ENCODE measurements around the gene NFYB. TPM values are rescaled to one million over a fixed set of nuclear protein-coding genes. Genes with fewer than 3 reads are reported as not detected.

Gene NFYB
- total and polyA plus RNA-seq, 9 of the 15 experiments (the other 6 are each of a cell fraction or from before 2014, with no cell fraction given) = 14.5 to 51.5 (median 32.3) TPM

DNA sequence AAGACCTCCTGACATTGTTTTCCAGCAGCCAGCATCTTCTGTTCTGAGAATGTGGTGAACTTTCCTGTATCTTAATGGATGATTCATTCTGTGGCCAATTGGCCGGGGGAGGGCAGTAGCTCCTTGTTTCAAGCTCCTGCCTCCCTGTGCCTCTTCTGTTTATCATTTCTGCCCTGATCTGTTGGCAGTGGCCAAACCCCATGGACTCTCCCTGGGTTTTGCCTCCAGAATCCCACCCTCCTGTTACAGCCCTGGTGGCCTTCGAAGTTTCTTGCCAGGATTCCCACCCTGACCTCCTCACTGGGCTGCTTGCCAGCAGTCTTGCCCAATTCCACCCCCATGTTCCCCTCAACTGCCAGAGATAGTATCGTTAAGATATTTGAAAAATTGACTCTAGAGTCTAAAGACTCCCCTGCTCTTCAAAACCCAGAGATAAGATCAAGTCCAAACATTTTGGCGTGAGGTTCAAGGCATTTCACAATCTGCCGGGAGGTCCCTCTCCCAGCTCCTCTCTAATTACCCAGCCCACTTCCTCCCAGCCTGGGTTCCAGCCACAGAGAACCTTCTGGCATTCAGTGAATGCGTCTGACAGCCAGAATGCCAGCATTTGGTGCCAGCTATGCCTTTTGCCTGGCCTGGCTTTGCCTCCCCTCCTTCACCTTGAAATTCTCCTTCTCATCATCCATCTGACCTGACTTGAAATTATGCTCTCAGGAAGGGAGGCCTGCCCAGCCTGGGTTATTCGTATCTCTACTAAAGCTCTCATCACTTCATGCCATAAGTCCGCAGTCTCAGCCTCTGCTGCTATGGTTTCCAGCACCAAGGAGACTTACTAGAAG, 39.9 kb upstream of the NFYB start (continued):
- TF ChIP-seq ZNF77 (CRISPR knock-in tag; IDR thresholded peaks at IDR 0.05) (no peak), EP300 (IDR thresholded peaks at IDR 0.05; ENCODE audit: low read length) (no peak), SIRT6 (IDR thresholded peaks at IDR 0.05; ENCODE audit: low read depth, low read length) (no peak), NEUROD1 (IDR thresholded peaks at IDR 0.05; ENCODE audit: borderline replicate concordance, low read depth, low read length, partially characterized antibody) (no peak), CBFA2T2 (conservative IDR thresholded peaks at IDR 0.05) (no peak), ZKSCAN1 (IDR thresholded peaks at IDR 0.05; ENCODE audit: low read depth, low read length) (no peak), DPF2 (IDR thresholded peaks at IDR 0.05) (peak; percentile 64), HDAC2 (IDR thresholded peaks at IDR 0.05) (0 out of 2 replicates have a peak, but pooled peaks have one; percentile 33), ZNF217 (CRISPR knock-in tag; IDR thresholded peaks at IDR 0.05) (no peak), EHMT2 (IDR thresholded peaks at IDR 0.05) (0 out of 2 replicates have a peak, but pooled peaks have one; percentile 28), NFIC (IDR thresholded peaks at IDR 0.05) (peak; percentile 74), SMARCE1 (IDR thresholded peaks at IDR 0.05) (peak; percentile 76; the same call in 1 of the 2 replicates), BRD9 (IDR thresholded peaks at IDR 0.05; ENCODE audit: low read depth, partially characterized antibody) (no peak), SOX6 (IDR thresholded peaks at IDR 0.05) (peak; percentile 58; the same call in 1 of the 2 replicates), TGIF2 (CRISPR knock-in tag; IDR thresholded peaks at IDR 0.05) (no peak), TCF3 (CRISPR knock-in tag; IDR thresholded peaks at IDR 0.05) (no peak), ZFP1 (CRISPR knock-in tag; IDR thresholded peaks at IDR 0.05) (no peak), CSDE1 (IDR thresholded peaks at IDR 0.05) (no peak), MTA1 (IDR thresholded peaks at IDR 0.05; ENCODE audit: borderline replicate concordance) (peak; percentile 35; the same call in 1 of the 2 replicates), HLTF (IDR thresholded peaks at IDR 0.05) (no peak), CEBPB (tag; IDR thresholded peaks at IDR 0.05) (peak; percentile 87), ZNF589 (CRISPR knock-in tag; IDR thresholded peaks at IDR 0.05; ENCODE audit: low read depth) (no peak), MIER1 (IDR thresholded peaks at IDR 0.05; ENCODE audit: low read depth) (no peak), HDAC1 (IDR thresholded peaks at IDR 0.05) (no peak), YY1 (IDR thresholded peaks at IDR 0.05; ENCODE audit: borderline replicate concordance in 1 of 3, control insufficient read depth in 1 of 3, extremely low read depth in 1 of 3, insufficient read depth in 3 of 3, insufficient read length in 1 of 3, insufficient replicate concordance in 2 of 3, low read depth in 1 of 3, low read length in 2 of 3) (no peak)
- TF ChIP-seq, protein P1, sequence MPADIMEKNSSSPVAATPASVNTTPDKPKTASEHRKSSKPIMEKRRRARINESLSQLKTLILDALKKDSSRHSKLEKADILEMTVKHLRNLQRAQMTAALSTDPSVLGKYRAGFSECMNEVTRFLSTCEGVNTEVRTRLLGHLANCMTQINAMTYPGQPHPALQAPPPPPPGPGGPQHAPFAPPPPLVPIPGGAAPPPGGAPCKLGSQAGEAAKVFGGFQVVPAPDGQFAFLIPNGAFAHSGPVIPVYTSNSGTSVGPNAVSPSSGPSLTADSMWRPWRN (IDR thresholded peaks at IDR 0.05; ENCODE audit: low read depth) = peak; percentile 51
- TF ChIP-seq, protein P2, sequence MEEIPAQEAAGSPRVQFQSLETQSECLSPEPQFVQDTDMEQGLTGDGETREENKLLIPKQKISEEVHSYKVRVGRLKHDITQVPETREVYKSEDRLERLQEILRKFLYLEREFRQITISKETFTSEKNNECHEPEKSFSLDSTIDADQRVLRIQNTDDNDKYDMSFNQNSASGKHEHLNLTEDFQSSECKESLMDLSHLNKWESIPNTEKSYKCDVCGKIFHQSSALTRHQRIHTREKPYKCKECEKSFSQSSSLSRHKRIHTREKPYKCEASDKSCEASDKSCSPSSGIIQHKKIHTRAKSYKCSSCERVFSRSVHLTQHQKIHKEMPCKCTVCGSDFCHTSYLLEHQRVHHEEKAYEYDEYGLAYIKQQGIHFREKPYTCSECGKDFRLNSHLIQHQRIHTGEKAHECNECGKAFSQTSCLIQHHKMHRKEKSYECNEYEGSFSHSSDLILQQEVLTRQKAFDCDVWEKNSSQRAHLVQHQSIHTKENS (CRISPR knock-in tag; IDR thresholded peaks at IDR 0.05) = no peak
- TF ChIP-seq, protein P3, sequence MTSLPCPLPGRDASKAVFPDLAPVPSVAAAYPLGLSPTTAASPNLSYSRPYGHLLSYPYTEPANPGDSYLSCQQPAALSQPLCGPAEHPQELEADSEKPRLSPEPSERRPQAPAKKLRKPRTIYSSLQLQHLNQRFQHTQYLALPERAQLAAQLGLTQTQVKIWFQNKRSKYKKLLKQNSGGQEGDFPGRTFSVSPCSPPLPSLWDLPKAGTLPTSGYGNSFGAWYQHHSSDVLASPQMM (CRISPR knock-in tag; IDR thresholded peaks at IDR 0.05) = no peak

All from K562 (cell line).